Colonic mucosa (tissue), 4 donors: ENCODE measurements around the gene CD81. TPM values are rescaled to one million over a fixed set of nuclear protein-coding genes. Genes with fewer than 3 reads are reported as not detected.

Experiments
- DNase-seq: peaks from one replicate; pipeline ENCODE4 v3.0.0-alpha.2; 2020
- H3K27ac ChIP-seq: fragments of 200-600 bp; one replicate; pipeline ENCODE4 v1.8.0; 2021
- H3K27me3 ChIP-seq: fragments of 200-600 bp; one replicate; pipeline ENCODE4 v1.8.0; 2021
- H3K36me3 ChIP-seq: fragments of 200-600 bp; one replicate; pipeline ENCODE4 v1.8.0; 2021
- H3K4me1 ChIP-seq: fragments of 200-600 bp; one replicate; pipeline ENCODE4 v1.8.0; 2021; ENCODE audit warnings: mild to moderate bottlenecking
- H3K4me3 ChIP-seq: fragments of 200-600 bp; one replicate; pipeline ENCODE4 v1.8.0; 2021
- H3K9ac ChIP-seq, 2 donors: one replicate each; pipeline ENCODE4 v1.7.0; 2013; ENCODE audit warnings: control low read depth in 2 of 2, low read depth in 2 of 2, low read length in 2 of 2
- H3K9me3 ChIP-seq: fragments of 200-600 bp; one replicate; pipeline ENCODE4 v1.8.0; 2021
- CTCF ChIP-seq: fragments of 200-600 bp; IDR thresholded peaks from one replicate; pipeline ENCODE4 v1.8.0; 2022; ENCODE audit warnings: antibody characterized with exemption, mild to moderate bottlenecking
- intact Hi-C: fragments of 100-400 bp; cut with DNase I; formaldehyde crosslinking; loops from one replicate; pipeline ENCODE4 v1.14.1; 2022
- total RNA-seq, 2 donors: library from RNA; stranded (reverse); fragmentation: NEBNext Ultra II Directional in 1 of 2; extraction: Animal tissue kit (Norgen Biotek cat#: 25700) in 1 of 2; gene quantifications; one replicate each; pipeline ENCODE4 v1.2.1, GENCODE V29; 2021
- donor health status: healthy.
- donor health status: DM: no; HTN: no; CAD: no.
- donor health status: DM: no; HTN: no; CAD: no.

The CD81 gene
- total RNA-seq, 2 donors from 2014 or later: 185 to 208 TPM

DNA sequence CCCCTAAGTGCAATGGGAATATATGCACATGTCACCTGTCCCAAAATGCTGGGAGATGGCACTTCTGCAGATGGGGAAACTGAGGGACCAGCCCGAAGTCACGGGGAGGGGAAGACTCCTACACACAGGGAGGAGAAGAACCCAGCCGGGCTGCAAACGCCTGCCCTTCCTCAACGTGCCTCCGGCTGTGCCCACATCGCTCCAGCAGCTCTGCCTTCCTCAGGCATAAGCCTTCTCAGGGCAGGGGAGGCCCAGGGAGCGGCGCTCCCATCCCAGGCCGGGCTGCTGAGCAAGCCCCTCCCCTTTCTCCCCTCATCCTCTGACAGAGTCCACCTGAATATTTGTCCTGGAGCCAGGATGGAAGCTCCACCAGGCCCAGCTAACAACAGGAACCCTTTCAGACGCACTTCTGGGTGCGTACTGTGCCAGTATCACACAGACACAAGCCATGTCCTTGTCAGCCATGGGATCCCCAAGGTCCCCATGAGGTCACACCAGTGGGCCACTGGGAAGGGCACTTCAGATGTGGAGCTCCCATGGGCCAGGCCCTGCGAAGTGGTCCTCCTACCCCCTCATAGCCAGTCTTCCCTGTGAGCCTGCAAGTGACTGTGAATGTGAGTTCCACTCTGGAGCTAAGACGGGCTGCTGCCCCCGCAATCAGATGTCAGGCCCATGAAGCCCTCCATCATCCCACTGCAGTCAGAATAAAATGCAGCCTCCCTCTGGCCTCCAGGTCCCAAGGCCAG, 2.5 kb upstream of the CD81 start:
- H3K4me3 ChIP-seq: no peak overlapping the region
- no peaks in the 10 kb centered on the region for H3K36me3 ChIP-seq
- peaks cover 9% of the 10 kb centered on the region for H3K4me1 ChIP-seq
- no peak overlapping the region for H3K9ac ChIP-seq
- no peak for DNase-seq
- H3K27me3 ChIP-seq: no peaks in the 10 kb centered on the region
- H3K9me3 ChIP-seq: no peaks in the 10 kb centered on the region
- no peak for TF ChIP-seq CTCF
- H3K27ac ChIP-seq: no peak overlapping the region
- intact Hi-C loops: no loop called here

- no peak for DNase-seq
- TF ChIP-seq CTCF: no peak
- H3K9ac ChIP-seq: no peak overlapping the region
- H3K36me3 ChIP-seq: no peaks in the 10 kb centered on the region
- no peaks in the 10 kb centered on the region for H3K9me3 ChIP-seq
- H3K4me3 ChIP-seq: no peak overlapping the region
- no peaks in the 10 kb centered on the region for H3K27me3 ChIP-seq
- H3K4me1 ChIP-seq: peaks cover 13% of the 10 kb centered on the region
- intact Hi-C loops: no loop called here
- no peak overlapping the region for H3K27ac ChIP-seq
These were observed 1.7 kb upstream of the CD81 start for GRCh38 chr11:2375341-2375853.

DNA sequence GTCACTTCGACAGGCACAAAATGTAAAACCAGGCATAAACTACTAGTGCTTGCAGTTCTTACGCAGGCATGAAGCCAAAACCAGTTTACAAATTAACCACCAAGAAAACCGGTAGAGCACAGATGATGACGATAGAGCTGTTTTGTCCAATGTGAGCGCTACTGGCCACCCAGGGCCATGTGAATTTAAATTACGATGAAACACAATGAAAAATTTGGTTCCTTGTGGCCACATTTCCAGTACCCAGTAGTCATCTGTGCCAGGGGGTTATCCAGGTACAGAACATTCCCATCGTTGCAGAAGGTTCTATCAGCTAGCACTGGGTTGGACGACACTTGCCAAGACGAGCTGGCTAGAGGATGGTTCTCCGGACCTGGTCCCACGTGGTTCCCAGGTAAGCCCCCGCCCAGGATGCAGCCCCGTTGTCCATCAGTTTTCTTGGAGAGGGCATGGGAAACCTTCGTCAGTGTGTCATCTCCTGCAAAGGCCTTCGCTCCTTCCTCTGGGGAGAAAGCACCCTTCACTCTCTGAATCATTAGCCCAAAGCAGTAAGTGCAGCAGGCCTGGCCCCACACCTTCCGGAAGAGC, 1.1 kb upstream of the CD81 start:
- intact Hi-C loops: no loop called here
- no peaks in the 10 kb centered on the region for H3K36me3 ChIP-seq
- H3K9ac ChIP-seq: no peak overlapping the region
- no peaks in the 10 kb centered on the region for H3K27me3 ChIP-seq
- DNase-seq: peak; percentile 67
- no peak overlapping the region for H3K4me3 ChIP-seq
- H3K4me1 ChIP-seq: peaks cover 13% of the 10 kb centered on the region
- H3K9me3 ChIP-seq: no peaks in the 10 kb centered on the region
- H3K27ac ChIP-seq: no peak overlapping the region
- no peak for TF ChIP-seq CTCF

- Histone ChIP-seq H3K27ac (peak overlapping the region; percentile 86), H3K9ac (peak overlapping the region; percentile 82 to 97), H3K4me1 (peaks cover 25% of the 10 kb centered on the region), H3K27me3 (no peaks in the 10 kb centered on the region), H3K36me3 (no peaks in the 10 kb centered on the region), H3K4me3 (peak overlapping the region; percentile 97), H3K9me3 (no peaks in the 10 kb centered on the region)
- peak; percentile 63 for DNase-seq
- no peak for TF ChIP-seq CTCF
- intact Hi-C loops: no loop called here
These were observed 667 bp downstream of the CD81 start for GRCh38 chr11:2377511-2378443.

- Histone ChIP-seq H3K9me3 (no peaks in the 10 kb centered on the region), H3K4me1 (peaks cover 32% of the 10 kb centered on the region), H3K4me3 (peak overlapping the region; percentile 97), H3K9ac (peak overlapping the region; percentile 82 to 97), H3K27me3 (no peaks in the 10 kb centered on the region), H3K27ac (peak overlapping the region; percentile 86), H3K36me3 (no peaks in the 10 kb centered on the region)
- TF ChIP-seq CTCF: no peak
- intact Hi-C loops: no loop called here
- no peak for DNase-seq
These were observed 1.6 kb downstream of the CD81 start for GRCh38 chr11:2378527-2379210.
